Right lobe of liver (tissue), 6 donors: Measurements from ENCODE around the gene MLH1. TPM values are rescaled to one million over a fixed set of nuclear protein-coding genes. Genes with fewer than 3 reads are reported as not detected.

Source experiments
- ATAC-seq, 4 donors: fragments of 200-7000 bp; cut with Tn5 transposase; one replicate each; pipeline ENCODE4 v1.9.1; 2020; ENCODE audit warnings: mild to moderate bottlenecking in 4 of 4, moderate library complexity in 4 of 4
- DNase-seq, 3 donors: peaks; one replicate each; pipeline ENCODE4 v3.0.0-alpha.2; 2020
- H3K27ac ChIP-seq, 3 donors: fragments of 200-600 bp; one replicate each; pipeline ENCODE4 v1.8.0; 2022
- H3K27me3 ChIP-seq, 2 donors: fragments of 200-600 bp; one replicate each; pipeline ENCODE4 v1.8.0; 2022
- H3K36me3 ChIP-seq, 4 donors: fragments of 200-600 bp; sonication (generic) in 1 of 4; one replicate each; pipeline versions ENCODE4 v1.5.1 to v1.8.0; 2017 to 2022; ENCODE audit warnings: control low read depth in 1 of 4
- H3K4me1 ChIP-seq, 4 donors: fragments of 200-600 bp; sonication (generic) in 1 of 4; one replicate each; pipeline versions ENCODE4 v1.5.1 to v1.8.0; 2017 to 2022; ENCODE audit warnings: control low read depth in 1 of 4
- H3K4me3 ChIP-seq, 3 donors: fragments of 200-600 bp; one replicate each; pipeline ENCODE4 v1.8.0; 2022
- H3K9me3 ChIP-seq, 4 donors: fragments of 200-600 bp; sonication (generic) in 1 of 4; one replicate each; pipeline versions ENCODE4 v1.5.1 to v1.8.0; 2017 to 2022; ENCODE audit warnings: control low read depth in 1 of 4
- CTCF ChIP-seq, 4 donors: fragments of 200-600 bp in 3 of 4; fragments of 450-650 bp in 1 of 4; IDR thresholded peaks; one replicate each; pipeline versions ENCODE4 v1.5.1 to v1.8.0; 2016 to 2022; ENCODE audit warnings: antibody characterized with exemption in 4 of 4, mild to moderate bottlenecking in 2 of 4
- POLR2A ChIP-seq: fragments of 450-650 bp; IDR thresholded peaks from one replicate; pipeline ENCODE4 v1.6.1; 2017; ENCODE audit warnings: antibody characterized with exemption, mild to moderate bottlenecking
- WGBS: methylation state at CpG from one replicate; pipeline ENCODE4 v1.1.6; 2018; ENCODE audit warnings: low coverage, low lambda C conversion rate; ENCODE audit not compliant: insufficient coverage; ENCODE audit errors: missing lambda C conversion rate; 5-methylcytosine and 5-hydroxymethylcytosine counted together
- intact Hi-C, 2 donors: fragments of 100-400 bp; cut with DNase I; formaldehyde crosslinking; loops; one replicate each; pipeline versions ENCODE4 v1.11.2 to v1.14.1; 2022
- total RNA-seq, 6 experiments: library from RNA; depleted of rRNA in 2 of 6; stranded (reverse); fragments of >200 nt in 2 of 6; fragmentation: NEBNext Ultra II Directional in 3 of 6; extraction: Animal tissue kit (Norgen Biotek cat#: 25700) in 3 of 6; gene quantifications; one replicate each; pipeline versions ENCODE4 v1.1.0 to v1.2.4, GENCODE V29; 2016 to 2023
- donor health status: DM: no; HTN: yes; CAD: no.
- donor health status: DM: no; HTN: no; CAD: no.
- donor health status: DM: no; HTN: no; CAD: no.
- donor health status: DM: no; HTN: yes; CAD: no.
- donor health status: DM: no; HTN: yes; CAD: no.

MLH1 gene
- total RNA-seq, 6 experiments from 2014 or later = 13.1 to 23.2 (median 15.3) TPM

GRCh38 chr3:36964817-36965216, 28.5 kb upstream of the MLH1 start:
- no peaks in the 10 kb centered on the region for H3K36me3 ChIP-seq
- intact Hi-C loops = loop anchor here in 1 of 2 donors (5.0 kb wide), 1 partner anchor 63 kb away; no protein-coding TSS in a partner anchor
- no peaks in the 10 kb centered on the region for H3K4me1 ChIP-seq
- no peak for TF ChIP-seq POLR2A
- no peak for DNase-seq
- no peaks in the 10 kb centered on the region for H3K9me3 ChIP-seq
- no peak overlapping the region for H3K4me3 ChIP-seq
- ATAC-seq = no peak
- no peak overlapping the region for H3K27ac ChIP-seq
- H3K27me3 ChIP-seq = no peaks in the 10 kb centered on the region

GRCh38 chr3:36965440-36965839, 27.9 kb upstream of the MLH1 start:
- TF ChIP-seq POLR2A (no peak), CTCF (IDR thresholded peaks at IDR 0.05) (no peak)
- ATAC-seq (no peak), DNase-seq (no peak)
- Histone ChIP-seq H3K27ac (no peak overlapping the region), H3K27me3 (no peaks in the 10 kb centered on the region), H3K9me3 (no peaks in the 10 kb centered on the region), H3K4me1 (no peaks in the 10 kb centered on the region), H3K4me3 (no peak overlapping the region), H3K36me3 (no peaks in the 10 kb centered on the region)
- 90% methylated on average over 2 of the region's 3 CpGs for WGBS
- intact Hi-C loops = no loop called here

- Histone ChIP-seq H3K4me3 (no peak overlapping the region), H3K27me3 (no peaks in the 10 kb centered on the region), H3K4me1 (no peaks in the 10 kb centered on the region), H3K9me3 (no peaks in the 10 kb centered on the region), H3K36me3 (no peaks in the 10 kb centered on the region), H3K27ac (no peak overlapping the region)
- no peak for DNase-seq
- 79% methylated on average over 3 of the region's 4 CpGs for WGBS
- intact Hi-C loops = no loop called here
- no peak for ATAC-seq
- TF ChIP-seq CTCF (IDR thresholded peaks at IDR 0.05) (no peak), POLR2A (no peak)
These were observed 24.2 kb upstream of the MLH1 start for GRCh38 chr3:36969085-36969484.

- no peaks in the 10 kb centered on the region for H3K27me3 ChIP-seq
- H3K4me1 ChIP-seq = no peaks in the 10 kb centered on the region
- no peak overlapping the region for H3K27ac ChIP-seq
- 65% methylated on average over 3 of the region's 4 CpGs for WGBS
- TF ChIP-seq POLR2A = no peak
- TF ChIP-seq CTCF (IDR thresholded peaks at IDR 0.05) = no peak
- H3K36me3 ChIP-seq = no peaks in the 10 kb centered on the region
- H3K9me3 ChIP-seq = no peaks in the 10 kb centered on the region
- ATAC-seq (peak; percentile 56 to 89 (median 78)), DNase-seq (no peak)
- intact Hi-C loops = no loop called here
- no peak overlapping the region for H3K4me3 ChIP-seq
These were observed 23.5 kb upstream of the MLH1 start for GRCh38 chr3:36969540-36970432.

- Histone ChIP-seq H3K27ac (no peak overlapping the region), H3K36me3 (no peaks in the 10 kb centered on the region), H3K4me3 (no peak overlapping the region), H3K27me3 (no peaks in the 10 kb centered on the region), H3K9me3 (no peaks in the 10 kb centered on the region), H3K4me1 (no peaks in the 10 kb centered on the region)
- DNase-seq (no peak), ATAC-seq (no peak)
- WGBS = 73% methylated on average over 2 of the region's 2 CpGs
- intact Hi-C loops = no loop called here
- TF ChIP-seq POLR2A (no peak), CTCF (IDR thresholded peaks at IDR 0.05) (no peak)
These were observed 21.2 kb upstream of the MLH1 start for GRCh38 chr3:36972163-36972562.
